Smooth muscle cell (in vitro differentiated cells): ENCODE data around the gene AKAP14. TPM values are rescaled to one million over a fixed set of nuclear protein-coding genes. Genes with fewer than 3 reads are reported as not detected.
"Not testable (repeated sequence)": the region's sequence is repeated elsewhere in the genome, so short reads cannot be mapped to it uniquely, and the experiment has no call there.

Source experiments
- DNase-seq: peaks from one replicate; lab custom pipeline; 2025; ENCODE audit not compliant: unreplicated experiment; lab: John Stamatoyannopoulos, UW
- H2AFZ ChIP-seq: fragments of 200-600 bp; sonication (generic); 2 replicates; pipeline ENCODE4 v1.6.0; 2016; ENCODE audit warnings: antibody characterized with exemption, low read depth, mild to moderate bottlenecking
- H3F3A ChIP-seq: fragments of 200-600 bp; sonication (generic); 2 replicates; pipeline ENCODE4 v1.6.0; 2017; ENCODE audit warnings: antibody characterized with exemption, low read depth
- H3K27ac ChIP-seq: fragments of 200-600 bp; sonication (generic); 2 replicates; pipeline ENCODE4 v1.5.1; 2016; ENCODE audit warnings: low read depth, mild to moderate bottlenecking
- H3K27me3 ChIP-seq: fragments of 200-600 bp; sonication (generic); 2 replicates; pipeline ENCODE4 v1.6.1; 2016; ENCODE audit warnings: low read depth, mild to moderate bottlenecking
- H3K36me3 ChIP-seq: fragments of 200-600 bp; sonication (generic); 2 replicates; pipeline ENCODE4 v1.5.1; 2016; ENCODE audit warnings: low read depth
- H3K4me1 ChIP-seq: fragments of 200-600 bp; sonication (generic); 2 replicates; pipeline ENCODE4 v1.5.1; 2016; ENCODE audit warnings: low read depth
- H3K4me2 ChIP-seq: fragments of 200-600 bp; sonication (generic); 2 replicates; pipeline ENCODE4 v1.6.0; 2016; ENCODE audit warnings: mild to moderate bottlenecking
- H3K4me3 ChIP-seq: fragments of 200-600 bp; sonication (generic); 2 replicates; pipeline ENCODE4 v1.5.1; 2016; ENCODE audit warnings: mild to moderate bottlenecking
- H3K79me2 ChIP-seq: fragments of 200-600 bp; sonication (generic); 2 replicates; pipeline ENCODE4 v1.6.0; 2016; ENCODE audit warnings: low read depth, mild to moderate bottlenecking
- H3K9ac ChIP-seq: fragments of 200-600 bp; sonication (generic); 2 replicates; pipeline ENCODE4 v1.6.0; 2016; ENCODE audit warnings: low read depth
- H3K9me3 ChIP-seq: fragments of 200-600 bp; sonication (generic); replicated peaks from 2 replicates; pipeline ENCODE4 v1.5.1; 2016; ENCODE audit warnings: low read depth
- H4K20me1 ChIP-seq: fragments of 200-600 bp; sonication (generic); 2 replicates; pipeline ENCODE4 v1.6.0; 2016; ENCODE audit warnings: low read depth
- CTCF ChIP-seq: fragments of 200-600 bp; sonication (generic); IDR thresholded peaks from 2 replicates; pipeline ENCODE4 v1.5.1; 2017; ENCODE audit warnings: borderline replicate concordance, mild to moderate bottlenecking, antibody characterized with exemption; ENCODE audit not compliant: insufficient read depth, poor library complexity, severe bottlenecking
- WGBS: methylation state at CpG from one replicate; pipeline ENCODE4 v1.1.7; 2016; ENCODE audit warnings: low lambda C conversion rate; 5-methylcytosine and 5-hydroxymethylcytosine counted together
- polyA plus RNA-seq: library from polyadenylated mRNA; unstranded; fragments of >200 nt; fragmentation: Nextera tagmentation; extraction: Ambion mirVana; gene quantifications from 2 replicates; pipeline ENCODE4 v1.2.1, GENCODE V29; 2016
- total RNA-seq: library from RNA; depleted of rRNA; stranded (reverse); fragments of >200 nt; gene quantifications from 2 replicates; pipeline ENCODE4 v1.2.3, GENCODE V29; 2014

AKAP14 gene
- total and polyA plus RNA-seq, 2 experiments from 2014 or later, result 0.40 TPM; not detected in 1

GRCh38 chrX:119960625-119961024 lies 64.9 kb downstream of the AKAP14 start:
- Histone ChIP-seq H3F3A (no peaks in the 10 kb centered on the region), H4K20me1 (no peaks in the 10 kb centered on the region), H3K27ac (no peak overlapping the region), H3K4me2 (no peak overlapping the region), H2AFZ (no peak overlapping the region), H3K9me3 (no peaks in the 10 kb centered on the region), H3K27me3 (no peaks in the 10 kb centered on the region), H3K79me2 (no peaks in the 10 kb centered on the region), H3K4me3 (no peak overlapping the region), H3K9ac (no peak overlapping the region), H3K4me1 (no peaks in the 10 kb centered on the region), H3K36me3 (no peaks in the 10 kb centered on the region)
- TF ChIP-seq CTCF, result no peak
- no peak for DNase-seq

- H3K9me3 ChIP-seq, H4K20me1 ChIP-seq, H3K4me1 ChIP-seq, H3K36me3 ChIP-seq, H3K27ac ChIP-seq, H3F3A ChIP-seq, H3K27me3 ChIP-seq, H3K4me3 ChIP-seq, DNase-seq, H3K4me2 ChIP-seq, H3K9ac ChIP-seq, H2AFZ ChIP-seq, H3K79me2 ChIP-seq: not testable (repeated sequence)
- 100% methylated on average over 1 of the region's 1 CpG for WGBS
Measured at GRCh38 chrX:119966837-119967236, 71.1 kb downstream of the AKAP14 start.

Other genes starting within 250 kb of the AKAP14 start
- 58.1 and 75.1 TPM in 2 replicates for gene SEPTIN6, start 202.7 kb upstream of the AKAP14 start, total RNA-seq
- 50.6 and 58.4 TPM in 2 replicates for gene SEPTIN6, start 202.7 kb upstream of the AKAP14 start, polyA plus RNA-seq
- gene SOWAHD, start 137.3 kb upstream of the AKAP14 start, total RNA-seq, result not detected in 2 replicates
- 0.33 TPM in 1 of 2 replicates, not detected in the other for gene SOWAHD, start 137.3 kb upstream of the AKAP14 start, polyA plus RNA-seq
- 4,715 and 4,767 TPM in 2 replicates for gene RPL39, start 104.3 kb upstream of the AKAP14 start, total RNA-seq
- 764 and 823 TPM in 2 replicates for gene RPL39, start 104.3 kb upstream of the AKAP14 start, polyA plus RNA-seq
- gene UPF3B, start 42.9 kb upstream of the AKAP14 start, total RNA-seq, result 2.8 and 3.7 TPM in 2 replicates
- gene UPF3B, start 42.9 kb upstream of the AKAP14 start, polyA plus RNA-seq, result 7.9 and 13.0 TPM in 2 replicates
- 16.9 and 25.7 TPM in 2 replicates for gene RNF113A, start 24.2 kb upstream of the AKAP14 start, total RNA-seq
- 19.0 and 19.7 TPM in 2 replicates for gene RNF113A, start 24.2 kb upstream of the AKAP14 start, polyA plus RNA-seq
- 76.4 and 95.9 TPM in 2 replicates for gene NDUFA1, start 24.1 kb upstream of the AKAP14 start, total RNA-seq
- gene NDUFA1, start 24.1 kb upstream of the AKAP14 start, polyA plus RNA-seq, result 282 and 313 TPM in 2 replicates
- gene NKAP, start 47.9 kb downstream of the AKAP14 start, total RNA-seq, result 6.0 and 7.3 TPM in 2 replicates
- 6.4 and 7.3 TPM in 2 replicates for gene NKAP, start 47.9 kb downstream of the AKAP14 start, polyA plus RNA-seq
- gene RHOXF2B, start 181.8 kb downstream of the AKAP14 start, total RNA-seq, result not detected in 2 replicates
- gene RHOXF2B, start 181.8 kb downstream of the AKAP14 start, polyA plus RNA-seq, result 0.06 TPM in 1 of 2 replicates, not detected in the other
- not detected in 2 replicates for gene RHOXF1, start 220.0 kb downstream of the AKAP14 start, total RNA-seq
- 0.48 TPM in 1 of 2 replicates, not detected in the other for gene RHOXF1, start 220.0 kb downstream of the AKAP14 start, polyA plus RNA-seq